GM12878 (cell line): ENCODE data around the gene SEMA3C. TPM values are rescaled to one million over a fixed set of nuclear protein-coding genes. Genes with fewer than 3 reads are reported as not detected.

Experiments used
- ATAC-seq: fragments of 200-7000 bp; cut with Tn5 transposase; 3 replicates; pipeline ENCODE4 v1.9.1; 2020; ENCODE audit warnings: mild to moderate bottlenecking, moderate library complexity
- BruUV-seq: library from RNA; stranded (reverse); fragments of 400-500 nt; replicated peaks from 2 replicates; lab custom pipeline; 2021; lab: Mats Ljungman, UMichigan
- CTCF ChIA-PET: fragments of 300-600 bp; sonication (Branson Sonifier 250); formaldehyde crosslinking; extraction: SDS; loops from one replicate; lab custom pipeline; 2021; ENCODE audit warnings: inconsistent platforms; lab: Yijun Ruan, JAX
- POLR2A ChIA-PET: fragments of 350-600 bp; formaldehyde crosslinking; extraction: SDS; loops from one replicate; lab custom pipeline; 2021; ENCODE audit warnings: inconsistent platforms; lab: Charles Lee
- RAD21 ChIA-PET: fragments of 300-600 bp; sonication (Branson Sonifier 250); formaldehyde crosslinking; loops from one replicate; lab custom pipeline; 2023; ENCODE audit warnings: antibody characterized with exemption; ENCODE audit not compliant: unreplicated experiment; lab: Charles Lee
- SMC1A ChIA-PET: fragments of 300-600 bp; sonication (Branson Sonifier 250); formaldehyde crosslinking; loops from one replicate; lab custom pipeline; 2023; ENCODE audit not compliant: unreplicated experiment, uncharacterized antibody; lab: Charles Lee
- DNase-seq: peaks from one replicate; pipeline ENCODE4 v3.0.0-alpha.2; 2011; ENCODE audit warnings: low read depth, low spot score
- FAIRE-seq: peaks from 3 replicates; lab custom pipeline; 2011; peaks lifted over from hg19 to GRCh38; lab: Jason Lieb, UNC
- H2AFZ ChIP-seq: 2 replicates; pipeline ENCODE4 v1.6.0; 2011; ENCODE audit warnings: low read depth, low read length, control low read depth; ENCODE audit not compliant: control insufficient read depth
- H3K27ac ChIP-seq: 2 replicates; pipeline ENCODE4 v1.5.1; 2011; ENCODE audit warnings: control low read depth; ENCODE audit not compliant: control insufficient read depth, insufficient read depth
- H3K27me3 ChIP-seq, 2 experiments: replicated peaks in 1 of 2; 2 replicates each; pipeline versions ENCODE4 v1.6.0 to v1.6.1; 2011; ENCODE audit warnings: low read length in 1 of 2; ENCODE audit not compliant: control insufficient read depth in 2 of 2, insufficient read depth in 2 of 2
- H3K36me3 ChIP-seq, 2 experiments: 2 replicates each; pipeline ENCODE4 v1.5.1; 2011; ENCODE audit warnings: low read length in 1 of 2; ENCODE audit not compliant: control insufficient read depth in 2 of 2, insufficient read depth in 2 of 2
- H3K4me1 ChIP-seq: 2 replicates; pipeline ENCODE4 v1.6.1; 2011; ENCODE audit warnings: mild to moderate bottlenecking, low read length, moderate library complexity, mixed read lengths; ENCODE audit not compliant: control insufficient read depth, insufficient read depth
- H3K4me2 ChIP-seq: 2 replicates; pipeline ENCODE4 v1.6.0; 2011; ENCODE audit warnings: control low read depth; ENCODE audit not compliant: control insufficient read depth, insufficient read depth
- H3K4me3 ChIP-seq: fragments of 200-600 bp; sonication (generic); 2 replicates; pipeline ENCODE4 v1.5.1; 2016
- H3K79me2 ChIP-seq: 2 replicates; pipeline ENCODE4 v1.6.0; 2011; ENCODE audit warnings: low read length; ENCODE audit not compliant: control insufficient read depth, insufficient read depth
- H3K9ac ChIP-seq: 2 replicates; pipeline ENCODE4 v1.8.0; 2011; ENCODE audit warnings: low read length, control low read depth, mixed read lengths; ENCODE audit not compliant: control insufficient read depth, insufficient read depth
- H3K9me3 ChIP-seq: replicated peaks from 3 replicates; pipeline ENCODE4 v1.5.1; 2011; ENCODE audit warnings: mild to moderate bottlenecking, low read length; ENCODE audit not compliant: control insufficient read depth, insufficient read depth
- H4K20me1 ChIP-seq: 2 replicates; pipeline ENCODE4 v1.6.0; 2011; ENCODE audit not compliant: control insufficient read depth, insufficient read depth
- DPF2 ChIP-seq: fragments of 450-650 bp; IDR thresholded peaks from 2 replicates; pipeline ENCODE4 v1.6.1; 2017; ENCODE audit warnings: mild to moderate bottlenecking
- FOXK2 ChIP-seq: fragments of 450-650 bp; IDR thresholded peaks from 2 replicates; pipeline ENCODE4 v1.6.1; 2017; ENCODE audit warnings: mild to moderate bottlenecking, moderate library complexity
- KAT2A ChIP-seq: conservative IDR thresholded peaks from 2 replicates; pipeline ENCODE4 v1.6.1; 2011; ENCODE audit warnings: low read depth, low read length; ENCODE audit not compliant: control insufficient read depth
- ZBTB40 ChIP-seq: fragments of 450-650 bp; IDR thresholded peaks from 2 replicates; pipeline ENCODE4 v1.6.1; 2016; ENCODE audit warnings: mild to moderate bottlenecking, moderate library complexity, borderline replicate concordance
- WGBS: methylation state at CpG from one replicate; pipeline ENCODE4 v1.1.6; 2016; ENCODE audit warnings: low lambda C conversion rate; ENCODE audit not compliant: insufficient replicate concordance, insufficient coverage; ENCODE audit errors: missing lambda C conversion rate; 5-methylcytosine and 5-hydroxymethylcytosine counted together
- in situ Hi-C: fragments of 300-500 bp; cut with MboI; formaldehyde crosslinking; loops from 9 replicates; pipeline ENCODE4 v1.14.3; 2018; ENCODE audit warnings: mixed read lengths
- intact Hi-C: fragments of 100-400 bp; cut with micrococcal nuclease; formaldehyde crosslinking; loops from one replicate; pipeline ENCODE4 v1.14.2; 2022; ENCODE audit not compliant: unreplicated experiment
- polyA plus RNA-seq, 11 experiments: library from polyadenylated mRNA; depleted of rRNA in 4 of 11; unstranded in 6 of 11; stranded (reverse) in 5 of 11; fragments of >200 nt; fragmentation: Nextera tagmentation in 4 of 11; fragmentation: Illumina TruSeq in 1 of 11; extraction: Ambion mirVana in 4 of 11; extraction: Trizol in 1 of 11; gene quantifications; 1 replicate in 1 of 11; 2 replicates in 10 of 11; pipeline versions ENCODE4 v1.2.1 to v1.2.3, GENCODE V29; 2011 to 2016; ENCODE audit warnings: inconsistent platforms in 2 of 11, missing spikeins in 2 of 11, low read depth in 1 of 11
- total RNA-seq, 4 experiments: library from RNA; depleted of rRNA in 3 of 4; stranded (reverse); fragments of >200 nt in 3 of 4; fragmentation: Illumina TruSeq in 1 of 4; extraction: Trizol in 1 of 4; gene quantifications; 2 replicates each; pipeline versions ENCODE4 v1.2.1 to v1.2.3, GENCODE V29; 2013 to 2021

The SEMA3C gene
- total and polyA plus RNA-seq, 10 of the 15 experiments (the other 5 are each of a cell fraction or from before 2014, with no cell fraction given) = 0.01 to 0.41 (median 0.11) TPM; not detected in 6

GRCh38 chr7:80819503-80819902 lies 99.3 kb downstream of the SEMA3C start (continued):
- TF ChIP-seq ZBTB40 = no peak
- TF ChIP-seq, all 136 proteins: peak for 0

GRCh38 chr7:80818181-80818580 lies 100.7 kb downstream of the SEMA3C start:
- RAD21 ChIA-PET = no interaction called here
- H3K79me2 ChIP-seq = no peaks in the 10 kb centered on the region
- SMC1A ChIA-PET = no interaction called here
- H3K4me1 ChIP-seq = no peaks in the 10 kb centered on the region
- TF ChIP-seq FOXK2 = no peak
- TF ChIP-seq KAT2A = no peak
- no peak for TF ChIP-seq DPF2
- ATAC-seq (no peak), DNase-seq (no peak), FAIRE-seq (no peak)
- CTCF ChIA-PET = no interaction called here
- H3K36me3 ChIP-seq = no peaks in the 10 kb centered on the region
- no peak overlapping the region for H3K27ac ChIP-seq
- in situ Hi-C loops (no loop called here), intact Hi-C loops (no loop called here)
- H3K9ac ChIP-seq = no peak overlapping the region
- POLR2A ChIA-PET = interaction anchor here (0.6 kb wide), 1 partner anchor 18 kb away, joined by 3 read pairs; no protein-coding TSS in a partner anchor
- H3K27me3 ChIP-seq = no peaks in the 10 kb centered on the region
- no peak overlapping the region for H3K4me2 ChIP-seq
- no peak overlapping the region for H3K4me3 ChIP-seq
- no peak overlapping the region for H2AFZ ChIP-seq
- no peaks in the 10 kb centered on the region for H3K9me3 ChIP-seq
- WGBS = 64% methylated on average over 5 of the region's 5 CpGs
- BruUV-seq = no TSS peak
- no peaks in the 10 kb centered on the region for H4K20me1 ChIP-seq
